HG02973 (cell line): ENCODE results near the gene GMDS.
"Not testable (repeated sequence)": the region's sequence is repeated elsewhere in the genome, so short reads cannot be mapped to it uniquely, and the experiment has no call there.

Experiments used
- ATAC-seq: cut with Tn5 transposase; IDR thresholded peaks from one replicate; pipeline ENCODE4 v1.9.1; 2021; ENCODE audit warnings: moderate library complexity; ENCODE audit not compliant: unreplicated experiment

GMDS gene

GRCh38 chr6:1668456-1668855 is 576.9 kb downstream of the GMDS start:
- ATAC-seq, result not testable (repeated sequence)

GRCh38 chr6:1667805-1668175 is 577.6 kb downstream of the GMDS start:
- ATAC-seq, result no peak

GRCh38 chr6:1667012-1667804 is 578.2 kb downstream of the GMDS start:
- ATAC-seq, result no peak

- peak; percentile 87 for ATAC-seq
Observed at GRCh38 chr6:1665214-1665613, 580.2 kb downstream of the GMDS start.

GRCh38 chr6:1664329-1664728 is 581.1 kb downstream of the GMDS start:
- ATAC-seq, result no peak

- ATAC-seq, result no peak
Observed at GRCh38 chr6:1663511-1663910, 581.9 kb downstream of the GMDS start.

GRCh38 chr6:1662534-1662933 is 582.9 kb downstream of the GMDS start:
- ATAC-seq, result no peak

GRCh38 chr6:1659816-1660215 is 585.6 kb downstream of the GMDS start:
- ATAC-seq, result no peak

GRCh38 chr6:1658212-1659005 is 587.0 kb downstream of the GMDS start:
- ATAC-seq, result no peak

- no peak for ATAC-seq
Observed at GRCh38 chr6:1657771-1658165, 587.6 kb downstream of the GMDS start.

- ATAC-seq, result no peak
Observed at GRCh38 chr6:1657116-1657770, 588.2 kb downstream of the GMDS start.

GRCh38 chr6:1654054-1654453 is 591.4 kb downstream of the GMDS start:
- no peak for ATAC-seq

GRCh38 chr6:1652842-1653241 is 592.6 kb downstream of the GMDS start:
- no peak for ATAC-seq

- no peak for ATAC-seq
Observed at GRCh38 chr6:1651362-1651761, 594.0 kb downstream of the GMDS start.

- no peak for ATAC-seq
Observed at GRCh38 chr6:1645466-1646185, 599.8 kb downstream of the GMDS start.

- no peak for ATAC-seq
Observed at GRCh38 chr6:1644516-1645060, 600.8 kb downstream of the GMDS start.

GRCh38 chr6:1643830-1644445 is 601.5 kb downstream of the GMDS start:
- ATAC-seq, result no peak

GRCh38 chr6:1643111-1643510 is 602.3 kb downstream of the GMDS start:
- ATAC-seq, result no peak

- no peak for ATAC-seq
Observed at GRCh38 chr6:1641343-1641885, 604.0 kb downstream of the GMDS start.

GRCh38 chr6:1640476-1640875 is 604.9 kb downstream of the GMDS start:
- ATAC-seq, result no peak
